Tibial nerve (tissue), 4 donors: ENCODE data around the gene TSHZ3.

Experiments used
- CTCF ChIP-seq, 5 experiments: fragments of 200-600 bp in 3 of 5; fragments of 450-650 bp in 2 of 5; sonication (generic) in 3 of 5; IDR thresholded peaks; one replicate each; pipeline ENCODE4 v1.5.1; 2016 to 2019; ENCODE audit warnings: antibody characterized with exemption in 5 of 5, mild to moderate bottlenecking in 3 of 5, moderate library complexity in 2 of 5
- EP300 ChIP-seq, 2 donors: sonication (generic); formaldehyde crosslinking; IDR thresholded peaks; one replicate each; pipeline ENCODE4 v1.6.1; 2017; ENCODE audit warnings: antibody characterized with exemption in 2 of 2, mild to moderate bottlenecking in 1 of 2
- POLR2A ChIP-seq, 2 donors: fragments of 450-650 bp; IDR thresholded peaks; one replicate each; pipeline ENCODE4 v1.6.1; 2017; ENCODE audit warnings: antibody characterized with exemption in 2 of 2, mild to moderate bottlenecking in 2 of 2, moderate library complexity in 2 of 2

GRCh38 chr19:31385744-31386143 lies 36.5 kb upstream of the TSHZ3 start:
- TF ChIP-seq EP300 (IDR thresholded peaks at IDR 0.05), result no peak
- TF ChIP-seq CTCF (IDR thresholded peaks at IDR 0.05), result no peak
- TF ChIP-seq POLR2A (IDR thresholded peaks at IDR 0.05), result no peak
